ENCODE data around the gene ECT2.
"Not testable (repeated sequence)": the region's sequence is repeated elsewhere in the genome, so short reads cannot be mapped to it uniquely, and the experiment has no call there.

The ECT2 gene

DNA sequence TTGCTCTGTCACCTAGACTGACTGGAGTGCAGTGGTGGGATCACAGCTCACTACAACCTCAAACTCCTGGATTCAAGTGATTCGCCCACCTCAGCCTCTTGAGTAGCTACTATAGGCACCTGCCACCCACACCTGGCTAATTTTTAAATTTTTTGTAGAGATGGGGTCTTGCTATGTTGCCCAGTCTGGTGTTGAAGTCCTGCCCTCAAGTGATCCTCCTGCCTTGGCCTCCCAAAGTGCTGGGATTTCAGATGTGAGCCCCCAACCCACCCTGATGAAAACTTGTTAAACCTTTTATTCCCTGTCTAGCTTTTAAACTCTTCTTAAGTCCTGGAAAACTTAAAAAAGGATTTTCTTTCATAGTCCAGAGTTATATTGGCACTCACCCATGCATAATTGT, 2.6 kb downstream of the ECT2 start:
- DNase-seq (ENCODE audit: low read depth, low spot score), result no peak
- in situ Hi-C loops (cut with HindIII; ENCODE audit: low sequenced_read_pairs), result no loop called here
- no peak overlapping the region for H3K4me3 ChIP-seq (ENCODE audit: low read depth, low read length)
- TF ChIP-seq, protein P1, sequence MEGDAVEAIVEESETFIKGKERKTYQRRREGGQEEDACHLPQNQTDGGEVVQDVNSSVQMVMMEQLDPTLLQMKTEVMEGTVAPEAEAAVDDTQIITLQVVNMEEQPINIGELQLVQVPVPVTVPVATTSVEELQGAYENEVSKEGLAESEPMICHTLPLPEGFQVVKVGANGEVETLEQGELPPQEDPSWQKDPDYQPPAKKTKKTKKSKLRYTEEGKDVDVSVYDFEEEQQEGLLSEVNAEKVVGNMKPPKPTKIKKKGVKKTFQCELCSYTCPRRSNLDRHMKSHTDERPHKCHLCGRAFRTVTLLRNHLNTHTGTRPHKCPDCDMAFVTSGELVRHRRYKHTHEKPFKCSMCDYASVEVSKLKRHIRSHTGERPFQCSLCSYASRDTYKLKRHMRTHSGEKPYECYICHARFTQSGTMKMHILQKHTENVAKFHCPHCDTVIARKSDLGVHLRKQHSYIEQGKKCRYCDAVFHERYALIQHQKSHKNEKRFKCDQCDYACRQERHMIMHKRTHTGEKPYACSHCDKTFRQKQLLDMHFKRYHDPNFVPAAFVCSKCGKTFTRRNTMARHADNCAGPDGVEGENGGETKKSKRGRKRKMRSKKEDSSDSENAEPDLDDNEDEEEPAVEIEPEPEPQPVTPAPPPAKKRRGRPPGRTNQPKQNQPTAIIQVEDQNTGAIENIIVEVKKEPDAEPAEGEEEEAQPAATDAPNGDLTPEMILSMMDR (IDR thresholded peaks at IDR 0.05; ENCODE audit: low read depth, low read length), result no peak

DNA sequence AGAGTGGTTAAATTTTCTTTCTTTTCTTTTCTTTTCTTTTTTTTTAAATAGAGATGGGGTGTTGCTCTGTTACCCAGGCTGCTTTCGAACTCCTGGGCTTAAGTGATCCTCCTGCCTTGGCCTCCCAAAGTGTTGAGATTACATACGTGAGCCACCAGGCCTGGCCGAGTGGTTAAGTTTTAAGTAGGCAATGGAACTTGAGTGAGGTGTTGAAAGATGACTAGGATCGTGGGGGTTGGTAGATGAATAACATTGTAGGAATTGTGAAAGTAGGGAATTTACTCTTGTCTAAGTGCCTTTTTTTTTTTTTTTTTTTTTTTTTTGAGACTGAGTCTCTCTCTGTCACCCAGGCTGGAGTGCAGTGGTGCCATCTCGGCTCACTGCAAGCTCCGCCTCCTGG, 9.9 kb downstream of the ECT2 start:
- in situ Hi-C loops (cut with HindIII; ENCODE audit: low sequenced_read_pairs); H3K4me3 ChIP-seq (ENCODE audit: low read depth, low read length); DNase-seq (ENCODE audit: low read depth, low spot score): not testable (repeated sequence)

DNA sequence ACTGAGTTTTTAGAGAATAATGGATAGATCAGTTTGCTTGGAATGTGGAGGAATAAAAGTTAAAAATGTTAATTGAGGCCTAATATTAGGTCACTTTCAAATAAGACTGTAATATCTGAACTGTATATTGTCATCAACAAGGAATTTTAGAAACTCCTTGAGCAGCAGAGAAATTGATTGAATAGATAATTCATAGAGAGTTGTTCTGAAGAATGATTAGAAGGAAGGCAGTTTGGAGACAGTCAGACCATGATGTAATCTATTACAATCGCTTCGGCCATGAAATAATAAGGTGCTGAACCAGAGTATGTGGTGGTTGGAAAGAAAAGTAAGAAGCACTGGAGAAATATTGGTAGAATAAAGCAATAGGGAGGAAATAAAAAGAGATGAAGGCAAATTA, 15.7 kb downstream of the ECT2 start:
- in situ Hi-C loops (cut with HindIII; ENCODE audit: low sequenced_read_pairs), result no loop called here
- TF ChIP-seq, protein P1 (IDR thresholded peaks at IDR 0.05; ENCODE audit: low read depth, low read length), result no peak
- no peak overlapping the region for H3K4me3 ChIP-seq (ENCODE audit: low read depth, low read length)
- no peak for DNase-seq (ENCODE audit: low read depth, low spot score)

DNA sequence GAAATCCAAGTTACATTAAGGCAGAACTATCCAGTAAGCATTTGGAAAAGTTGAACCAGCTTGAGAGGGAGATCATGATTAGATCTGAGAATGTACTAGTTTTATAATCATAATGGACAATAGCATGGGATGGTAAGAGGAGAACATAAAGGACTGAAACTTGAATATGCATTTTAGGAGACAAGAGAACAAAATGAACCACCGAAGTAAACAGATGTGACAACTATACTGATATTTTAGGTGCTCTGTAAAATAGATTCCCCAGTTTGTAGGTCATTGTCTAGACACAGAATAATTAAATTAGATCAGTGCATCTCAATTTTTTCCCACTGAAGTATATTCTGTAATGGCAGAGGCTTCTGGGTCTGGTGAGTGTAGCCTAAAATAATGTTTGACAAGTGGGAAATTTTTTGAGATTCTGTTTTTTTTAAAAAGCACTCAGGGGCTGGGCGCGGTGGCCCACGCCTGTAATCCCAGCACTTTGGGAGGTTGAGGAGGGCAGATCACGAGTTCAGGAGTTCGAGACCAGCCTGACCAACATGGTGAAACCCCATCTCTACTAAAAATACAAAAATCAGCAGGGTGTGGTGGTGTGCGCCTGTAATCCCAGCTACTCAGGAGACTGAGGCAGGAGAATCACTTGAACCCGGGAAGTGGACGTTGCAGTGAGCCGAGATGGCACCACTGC, 16.3 kb downstream of the ECT2 start:
- no peak for DNase-seq (ENCODE audit: low read depth, low spot score)
- no peak overlapping the region for H3K4me3 ChIP-seq (ENCODE audit: low read depth, low read length)
- TF ChIP-seq, protein P1 (IDR thresholded peaks at IDR 0.05; ENCODE audit: low read depth, low read length), result no peak
- in situ Hi-C loops (cut with HindIII; ENCODE audit: low sequenced_read_pairs), result no loop called here

DNA sequence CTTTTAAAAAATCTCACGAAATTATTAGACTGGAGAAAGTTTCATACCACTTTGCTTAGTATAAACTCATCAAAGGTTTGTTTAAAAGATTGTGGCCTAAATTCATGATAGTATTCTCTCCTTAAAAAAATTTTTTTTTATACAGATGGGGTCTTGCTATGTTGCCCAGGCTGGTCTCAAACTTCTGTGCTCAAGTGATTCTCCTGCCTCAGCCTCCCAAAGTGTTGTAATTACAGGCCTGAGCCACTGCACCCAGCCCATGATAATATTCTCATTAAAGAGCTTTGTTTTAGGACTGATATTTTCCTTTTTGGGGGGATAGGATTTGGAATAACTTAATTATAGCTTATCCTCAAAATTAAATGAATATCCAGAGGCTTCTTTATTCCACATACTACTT, 19.9 kb downstream of the ECT2 start:
- TF ChIP-seq, protein P1 (IDR thresholded peaks at IDR 0.05; ENCODE audit: low read depth, low read length), result no peak
- H3K4me3 ChIP-seq (ENCODE audit: low read depth, low read length), result no peak overlapping the region
- in situ Hi-C loops (cut with HindIII; ENCODE audit: low sequenced_read_pairs), result no loop called here
- no peak for DNase-seq (ENCODE audit: low read depth, low spot score)

DNA sequence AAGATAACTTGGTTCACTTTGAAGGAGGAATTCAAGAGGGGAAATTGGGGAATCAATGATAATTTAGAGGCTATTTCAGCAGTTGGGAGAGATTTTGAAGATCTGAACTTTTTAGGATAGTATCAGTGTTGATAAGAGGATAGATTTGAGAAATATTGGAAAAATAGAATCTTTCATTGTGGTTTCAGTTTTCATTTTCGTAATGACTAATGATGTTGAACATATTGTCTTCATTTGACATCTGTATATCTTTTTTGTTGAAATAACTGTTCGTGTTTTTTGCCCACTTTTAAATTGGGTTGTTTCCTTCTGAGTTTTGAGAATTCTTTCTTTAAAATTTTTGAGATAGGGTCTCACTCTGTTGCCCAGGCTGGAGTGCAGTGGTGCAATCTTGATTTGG, 21.1 kb downstream of the ECT2 start:
- in situ Hi-C loops (cut with HindIII; ENCODE audit: low sequenced_read_pairs), result no loop called here
- no peak overlapping the region for H3K4me3 ChIP-seq (ENCODE audit: low read depth, low read length)
- TF ChIP-seq, protein P1 (IDR thresholded peaks at IDR 0.05; ENCODE audit: low read depth, low read length), result no peak
- no peak for DNase-seq (ENCODE audit: low read depth, low spot score)

DNA sequence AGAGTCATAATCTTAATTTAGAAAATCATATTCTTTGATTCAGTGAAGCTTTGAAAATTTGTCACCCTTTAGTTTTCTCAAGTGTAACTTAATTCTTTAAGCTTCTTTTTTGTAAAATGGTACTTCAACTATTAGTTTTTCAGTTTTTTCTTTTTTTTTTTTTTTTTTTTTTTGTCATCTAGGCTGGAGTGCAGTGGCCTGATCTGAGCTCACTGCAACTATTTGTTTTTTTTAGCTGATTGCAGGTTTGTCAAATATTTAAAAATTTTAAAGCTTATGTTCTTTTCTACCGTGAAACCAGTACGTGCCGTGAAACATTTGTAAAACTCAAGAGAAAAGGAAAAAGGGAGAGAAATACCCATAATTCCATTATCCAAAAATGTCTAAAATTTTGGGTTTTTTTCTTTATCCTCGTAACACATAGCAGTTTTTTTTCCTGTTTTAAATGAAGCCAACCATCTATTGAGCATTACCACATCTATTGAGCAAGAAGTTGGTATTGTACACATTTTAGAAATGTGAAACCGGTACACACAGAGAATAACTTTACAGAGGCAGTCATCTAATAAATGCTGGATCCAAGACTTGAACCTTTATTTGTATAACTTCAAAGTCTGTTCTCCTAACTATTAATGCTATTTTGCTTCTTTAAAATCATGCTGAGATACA, 25.7 kb downstream of the ECT2 start:
- no peak for DNase-seq (ENCODE audit: low read depth, low spot score)
- TF ChIP-seq, protein P1 (IDR thresholded peaks at IDR 0.05; ENCODE audit: low read depth, low read length), result no peak
- H3K4me3 ChIP-seq (ENCODE audit: low read depth, low read length), result no peak overlapping the region
- in situ Hi-C loops (cut with HindIII; ENCODE audit: low sequenced_read_pairs), result no loop called here
